Activated T-helper 1 cell treated with Interleukin-2 at 50 U/mL for 16 hours (primary cell): ENCODE measurements around the gene IFT74.

Source experiments
- DNase-seq: peaks from one replicate; pipeline ENCODE4 v3.0.0-alpha.2; 2020; ENCODE audit warnings: low read depth

Gene IFT74

DNA sequence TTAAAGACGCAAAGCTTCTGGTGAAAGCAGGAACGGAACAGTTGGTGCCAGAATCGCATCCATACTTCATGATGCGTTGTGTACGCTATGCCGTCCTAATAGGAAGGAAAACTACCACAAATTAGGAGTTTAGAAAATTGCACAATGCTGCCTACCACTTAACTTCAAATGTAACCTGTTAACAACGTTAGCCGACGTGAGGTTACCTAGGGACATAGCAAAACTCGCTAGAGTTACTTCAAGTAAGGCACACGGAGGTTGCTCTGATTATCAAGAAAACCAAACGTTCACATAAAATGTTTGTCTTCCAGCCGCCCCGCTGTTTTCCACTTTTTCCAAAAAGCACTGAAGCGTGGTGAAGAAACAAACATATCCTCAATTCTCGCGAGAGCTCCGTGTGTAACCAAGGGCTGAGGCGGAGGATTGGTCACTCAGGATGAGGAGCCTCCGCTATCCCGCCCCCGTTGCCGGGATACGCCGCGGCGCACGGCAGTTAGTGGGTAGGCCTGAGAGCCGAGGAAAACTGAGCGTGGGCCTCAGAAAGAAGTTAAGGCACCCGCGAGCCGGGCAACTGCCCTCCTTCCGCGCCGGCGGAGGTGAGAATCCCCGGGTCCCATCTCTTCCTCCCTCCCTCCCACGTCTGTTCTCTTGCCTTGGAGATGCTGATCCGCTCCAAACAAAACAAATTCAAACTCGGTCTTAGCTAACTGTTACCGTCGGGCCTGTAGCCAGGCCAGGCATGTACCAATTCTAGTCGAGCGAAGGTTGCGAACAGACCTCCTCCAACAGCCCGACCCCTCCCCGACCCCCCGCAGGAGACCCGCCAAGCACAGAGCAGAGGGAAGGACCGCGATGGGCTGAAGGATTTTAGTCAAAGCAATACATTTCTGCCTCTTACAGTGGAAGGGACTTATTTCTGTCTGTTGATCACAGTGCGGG is at the start of gene IFT74:
IFT74 (plus strand) TSS at position 492 of the 939 bp plus-strand sequence. CDS start 5,556 bp downstream, outside the sequence.
- peak; percentile 88 for DNase-seq

DNA sequence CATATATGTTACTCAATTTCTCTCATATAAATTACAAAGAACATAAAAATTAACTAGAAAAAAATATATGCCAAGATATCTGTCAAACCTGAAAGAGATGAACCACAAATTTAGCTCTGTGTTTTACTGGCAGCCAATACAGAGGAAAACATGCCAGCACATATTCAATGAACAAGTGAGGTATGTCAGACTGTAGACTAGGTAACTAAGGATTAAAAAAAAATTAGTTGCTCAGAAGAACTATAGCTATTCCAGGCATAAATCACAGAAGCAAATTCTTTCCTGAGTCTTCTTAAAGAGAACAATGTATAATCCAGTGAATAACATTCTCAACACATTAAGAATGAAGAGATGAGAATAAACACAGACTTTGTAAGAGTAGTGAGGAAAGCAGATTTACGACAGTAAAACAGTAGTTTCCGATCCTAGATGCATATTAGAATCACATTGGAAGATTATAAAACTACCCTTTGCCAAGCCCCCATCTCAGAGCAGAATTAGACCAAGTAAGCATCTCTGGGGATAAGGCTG is 43.0 kb upstream of the IFT74 start:
- no peak for DNase-seq

DNA sequence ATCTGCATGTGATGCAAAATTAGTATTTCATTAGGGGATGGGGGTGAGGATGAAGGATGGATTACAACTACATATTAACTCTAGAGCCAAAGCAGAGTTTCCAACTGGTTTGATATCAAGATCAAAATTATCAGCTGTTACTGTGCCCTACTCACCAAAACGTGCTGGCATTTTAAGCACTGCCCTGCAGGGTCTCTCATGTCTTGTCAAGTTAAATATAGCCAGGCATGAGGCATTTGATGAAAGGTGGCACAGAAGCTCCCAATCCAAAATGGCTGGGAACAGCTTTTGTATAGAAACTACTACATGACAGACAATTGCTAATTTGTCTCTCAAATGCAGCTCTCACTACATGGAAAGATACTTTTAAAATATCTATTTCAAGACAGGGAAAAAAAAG is 36.5 kb upstream of the IFT74 start:
- DNase-seq = no peak

DNA sequence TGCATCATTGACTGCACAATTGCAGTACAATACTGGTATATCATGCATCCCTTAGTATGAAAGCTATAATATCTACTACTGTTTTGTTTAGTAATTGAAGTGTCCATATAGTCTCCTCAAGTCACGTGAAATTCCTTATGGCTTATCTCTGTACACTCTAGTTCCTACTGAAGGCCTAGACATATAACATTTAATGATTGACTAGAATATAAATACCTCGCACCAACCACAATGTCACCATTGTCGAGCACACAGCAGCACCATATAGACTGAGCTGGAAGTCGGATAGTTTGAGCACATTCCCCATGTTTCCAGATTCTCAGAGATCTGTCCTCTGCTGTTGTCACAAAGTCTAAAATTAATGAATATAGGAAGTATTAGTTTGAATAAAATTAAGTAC is 30.6 kb upstream of the IFT74 start:
- DNase-seq = no peak

DNA sequence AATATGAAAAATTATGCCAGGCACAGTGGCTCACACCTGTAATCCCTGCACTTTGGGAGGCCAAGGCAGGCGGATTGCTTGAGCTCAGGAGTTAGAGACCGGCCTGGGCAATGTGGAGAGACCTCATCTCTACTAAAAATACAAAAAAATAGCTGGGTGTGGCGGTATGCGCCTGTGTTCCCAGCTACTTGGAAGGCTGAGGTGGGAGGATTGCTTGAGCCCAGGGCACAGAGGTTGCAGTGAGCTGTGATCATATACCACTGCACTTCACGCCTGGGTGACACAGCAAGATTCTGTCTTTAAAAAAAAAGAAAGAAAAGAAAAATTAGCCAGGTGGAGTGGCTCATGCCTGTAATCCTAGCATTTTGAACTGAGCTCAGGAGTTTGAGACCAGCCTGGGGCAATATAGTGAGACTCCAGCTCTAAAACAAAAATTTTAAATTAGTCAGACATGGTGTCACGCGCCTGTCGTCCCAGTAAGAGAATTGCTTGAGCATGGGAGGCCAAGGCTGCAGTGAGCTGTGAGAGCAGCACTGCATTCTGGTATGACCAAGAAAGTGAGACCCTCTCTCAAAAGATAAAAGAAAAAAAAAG is 27.2 kb upstream of the IFT74 start:
- no peak for DNase-seq

DNA sequence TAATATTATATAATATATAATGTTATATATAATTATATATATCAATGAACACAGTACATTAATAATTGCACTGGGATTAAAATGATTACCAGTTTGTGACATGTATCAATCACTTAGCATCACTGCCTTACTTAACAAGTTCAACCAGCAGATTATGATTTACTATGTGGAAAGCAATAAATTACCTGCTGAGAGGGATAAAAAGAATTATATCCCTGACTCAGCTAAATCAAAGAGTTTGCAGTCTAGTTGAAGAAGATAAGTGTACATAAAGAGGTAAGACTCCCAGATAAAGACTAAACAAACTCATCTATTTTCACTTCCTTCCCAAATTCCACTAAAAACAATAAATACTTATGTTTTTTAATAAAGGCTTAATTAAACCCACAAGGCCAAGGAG is 20.4 kb upstream of the IFT74 start:
- DNase-seq = no peak

DNA sequence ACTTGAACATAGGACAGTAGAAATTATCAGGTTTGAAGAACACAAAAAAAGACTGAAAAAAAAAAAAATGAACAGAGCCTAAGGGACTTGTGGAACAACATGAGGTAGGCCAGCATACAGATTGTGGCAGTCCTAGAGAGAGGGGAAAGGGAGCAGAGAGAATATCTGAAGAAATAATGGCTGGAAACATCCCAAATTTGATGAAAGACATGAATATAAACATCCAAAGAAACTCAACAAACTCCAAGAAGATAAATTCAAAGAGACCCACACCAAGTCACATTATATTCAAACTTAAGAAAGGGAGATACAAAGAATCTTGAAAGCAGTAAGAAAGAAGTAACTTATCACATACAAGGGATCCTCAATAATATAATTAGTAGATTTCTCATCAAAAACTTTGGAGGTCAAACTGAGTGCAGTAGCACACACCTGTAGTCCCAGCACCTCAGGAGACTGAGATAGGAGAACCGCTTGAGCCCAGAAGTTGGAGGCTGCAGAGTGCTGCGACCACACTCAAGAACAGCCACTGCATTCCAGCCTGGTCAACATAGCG is 18.3 kb upstream of the IFT74 start:
- no peak for DNase-seq

DNA sequence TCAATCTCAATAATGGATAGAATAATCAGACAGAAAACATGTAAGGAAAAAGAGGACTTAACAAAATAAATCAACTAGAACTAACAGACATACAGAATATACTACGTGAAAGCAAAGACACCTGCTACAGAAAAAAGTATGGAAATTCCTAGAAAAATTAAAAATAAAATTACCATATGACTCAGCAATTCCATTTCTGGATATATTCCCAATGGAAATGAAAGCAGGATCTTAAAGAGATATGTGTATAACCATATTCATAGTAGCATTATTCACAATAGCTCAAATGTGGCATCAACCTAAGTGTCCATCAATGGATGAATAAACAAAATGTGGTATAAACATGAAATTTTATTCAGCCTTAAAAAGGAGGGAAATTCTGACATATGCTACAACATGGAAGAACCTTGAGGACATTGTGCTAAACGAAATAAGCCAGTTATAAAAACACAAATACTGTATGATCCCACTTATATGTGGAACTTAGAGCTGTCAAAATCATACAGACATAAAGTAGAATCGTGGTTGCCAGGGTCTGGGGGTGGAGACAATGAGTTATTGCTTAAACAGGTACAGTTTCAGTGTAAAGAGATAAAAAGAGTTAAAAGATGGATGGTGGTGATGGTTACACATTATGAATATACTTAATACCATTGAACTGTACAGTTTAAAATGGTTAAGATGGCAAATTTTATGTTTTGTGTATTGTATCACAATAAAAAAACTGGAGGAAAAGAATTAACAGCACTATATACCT is 16.1 kb upstream of the IFT74 start:
- no peak for DNase-seq

DNA sequence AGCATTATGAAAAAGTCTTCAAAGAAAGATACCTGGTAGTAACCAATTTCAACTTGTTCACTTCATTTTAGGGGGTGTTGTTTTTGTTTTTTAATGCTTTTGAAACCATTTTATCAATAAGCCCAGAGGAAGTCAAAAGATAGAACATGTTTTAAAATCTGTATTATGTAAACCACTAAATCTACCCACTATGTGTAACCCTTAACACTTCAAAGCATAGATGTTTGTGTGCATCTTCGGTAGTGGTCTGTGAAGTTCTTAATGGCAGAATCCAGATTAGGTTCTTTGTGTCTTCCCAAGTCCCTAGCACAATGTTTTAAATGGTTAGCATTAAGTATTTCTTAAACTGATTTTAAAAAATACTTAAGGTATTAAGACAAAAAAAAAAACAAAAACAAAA is 15.4 kb upstream of the IFT74 start:
- DNase-seq = no peak

DNA sequence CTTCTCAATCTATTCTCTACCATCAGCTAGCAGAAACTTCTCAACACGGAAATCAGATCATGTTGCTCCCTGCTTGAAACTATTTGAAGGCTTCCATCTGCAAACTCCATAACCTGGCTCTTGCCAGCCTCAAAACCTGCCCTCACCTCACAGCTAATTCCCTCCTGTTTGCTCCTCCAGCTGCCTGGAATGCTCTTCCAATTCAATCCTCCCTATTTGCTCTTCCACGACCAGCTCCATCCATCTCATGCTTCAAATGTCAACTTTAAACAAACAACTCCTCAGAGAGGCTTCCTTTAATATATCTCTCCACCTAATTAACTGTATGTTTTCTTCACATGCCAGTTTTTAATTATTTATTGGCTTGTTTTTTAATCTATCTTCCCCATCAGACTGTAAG is 10.6 kb upstream of the IFT74 start:
- DNase-seq = no peak

DNA sequence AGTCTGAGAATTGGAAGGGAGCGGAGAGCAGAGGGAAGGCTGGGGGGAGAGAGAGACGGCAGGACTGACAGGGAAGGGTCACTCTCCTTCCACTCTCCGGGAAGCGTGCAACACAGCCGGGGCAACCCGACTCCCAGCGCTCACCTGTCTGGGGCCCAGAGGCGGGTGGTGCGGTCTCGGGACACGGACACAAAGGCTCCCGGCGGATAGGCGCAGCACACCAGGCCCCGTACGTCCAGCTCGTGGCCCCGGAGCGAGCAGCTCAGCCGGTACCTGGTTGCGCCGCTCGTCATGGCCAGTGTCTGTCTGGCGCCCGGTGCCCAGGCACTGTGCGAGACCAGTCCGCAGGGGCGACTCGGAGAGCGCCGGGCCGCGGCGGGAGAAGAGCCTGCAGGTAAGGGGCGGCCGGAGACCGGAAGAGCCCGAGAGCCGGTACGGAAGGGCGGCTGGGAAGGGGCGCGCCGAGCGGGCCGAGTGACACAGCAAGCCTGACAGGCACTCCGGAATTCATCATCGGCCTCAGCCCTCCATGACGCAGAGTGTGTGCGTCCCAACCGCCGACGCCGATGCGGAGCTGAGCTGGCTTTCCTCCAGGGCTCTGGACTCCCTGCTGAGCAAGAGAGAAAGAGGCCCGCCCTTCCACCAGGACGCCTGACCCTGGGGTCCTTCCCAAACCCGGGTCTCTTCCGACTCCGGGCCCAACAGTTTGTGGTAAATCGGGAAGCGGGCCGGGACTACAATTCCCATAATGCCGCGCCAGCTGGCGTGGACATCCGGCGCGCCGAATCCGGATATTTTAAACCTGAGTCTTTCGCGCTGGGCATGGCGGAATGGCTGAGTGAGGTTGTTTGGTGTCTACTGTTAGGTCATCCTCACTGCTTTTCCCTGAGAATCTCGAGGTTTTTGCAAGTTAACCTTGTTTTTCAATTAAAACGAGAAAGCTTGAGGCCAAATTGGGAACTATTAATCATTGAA is 9.2 kb upstream of the IFT74 start, which contains the start of gene PLAA:
PLAA (minus strand) TSS at position 490 of the 975 bp plus-strand sequence; CDS start at position 293, 197 bp downstream.
- peak; percentile 68 for DNase-seq

DNA sequence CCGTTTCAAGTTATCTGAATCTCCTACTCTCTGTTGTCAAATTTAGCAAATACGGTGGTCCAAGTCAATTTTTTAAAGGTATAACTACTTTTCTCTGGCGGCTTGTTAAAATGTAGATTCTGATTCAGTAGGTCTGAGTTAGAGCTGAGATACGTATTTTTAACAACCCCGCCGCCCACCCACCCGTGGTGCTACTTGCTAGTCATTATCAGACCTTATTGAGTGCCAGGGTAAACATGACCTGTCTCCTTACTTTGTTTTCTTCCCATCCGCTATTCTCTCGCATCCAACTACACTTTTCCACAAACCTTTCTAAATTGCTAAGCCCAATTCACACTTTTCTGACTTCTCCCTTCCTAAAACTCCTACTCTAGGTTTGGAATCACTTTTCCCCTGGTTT is 8.5 kb upstream of the IFT74 start:
- no peak for DNase-seq

DNA sequence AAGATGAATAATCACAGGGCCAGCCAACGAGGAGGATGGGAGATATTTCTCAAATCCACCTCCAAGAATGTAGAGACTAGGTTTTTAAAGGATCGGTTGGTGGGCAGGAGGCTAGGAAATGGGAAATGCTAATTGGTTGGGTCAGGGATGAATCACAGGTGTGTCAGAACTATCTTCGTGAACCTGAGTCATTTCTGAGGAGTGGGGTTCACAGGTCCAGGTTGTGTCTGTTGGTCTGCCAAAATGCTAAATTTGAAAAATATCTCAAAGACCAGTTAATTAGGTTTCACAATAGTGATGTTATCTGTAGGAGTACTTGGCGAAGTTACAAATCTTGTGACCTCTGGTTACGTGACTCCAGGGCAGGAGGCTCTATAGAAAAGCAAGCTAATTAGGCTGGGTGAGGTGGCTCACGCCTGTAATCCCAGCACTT is 6.6 kb upstream of the IFT74 start:
- no peak for DNase-seq

DNA sequence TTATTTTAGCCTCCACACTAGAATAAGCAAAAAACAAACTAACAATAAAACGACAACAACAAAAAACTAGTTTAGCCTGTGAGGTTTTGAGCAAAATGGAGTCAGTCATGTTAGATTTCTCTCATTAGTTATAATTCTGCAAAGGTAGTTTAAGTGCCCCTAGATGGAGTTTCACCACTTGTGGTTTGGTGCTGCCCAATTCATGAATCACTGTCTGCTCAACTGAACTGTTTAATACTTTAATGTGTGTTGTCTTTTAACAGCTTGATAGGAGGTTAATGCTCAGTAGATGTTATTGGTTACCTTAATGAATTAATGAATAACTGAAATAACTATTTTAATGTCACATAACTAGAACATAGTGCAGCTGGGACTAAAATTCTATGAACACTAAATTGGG is 5.7 kb upstream of the IFT74 start:
- DNase-seq = no peak

DNA sequence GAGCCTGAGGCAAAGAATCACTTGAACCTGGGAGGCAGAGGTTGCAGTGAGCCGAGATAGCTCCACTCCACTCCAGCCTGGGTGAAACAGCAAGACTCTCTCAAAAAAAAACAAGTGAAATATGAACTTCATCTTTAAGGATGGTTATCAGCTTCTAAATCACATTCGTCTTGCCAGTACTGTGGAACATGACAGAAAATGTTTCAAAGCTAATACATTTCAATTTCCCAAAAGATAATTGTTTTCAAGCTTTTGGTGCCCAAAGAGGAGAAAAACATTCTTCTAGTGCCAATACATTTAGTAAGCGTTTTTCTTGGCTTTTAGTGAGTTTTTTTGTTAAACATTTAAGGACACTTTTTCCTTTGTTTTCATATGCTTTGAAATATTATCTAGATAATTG is 4.4 kb upstream of the IFT74 start:
- no peak for DNase-seq

DNA sequence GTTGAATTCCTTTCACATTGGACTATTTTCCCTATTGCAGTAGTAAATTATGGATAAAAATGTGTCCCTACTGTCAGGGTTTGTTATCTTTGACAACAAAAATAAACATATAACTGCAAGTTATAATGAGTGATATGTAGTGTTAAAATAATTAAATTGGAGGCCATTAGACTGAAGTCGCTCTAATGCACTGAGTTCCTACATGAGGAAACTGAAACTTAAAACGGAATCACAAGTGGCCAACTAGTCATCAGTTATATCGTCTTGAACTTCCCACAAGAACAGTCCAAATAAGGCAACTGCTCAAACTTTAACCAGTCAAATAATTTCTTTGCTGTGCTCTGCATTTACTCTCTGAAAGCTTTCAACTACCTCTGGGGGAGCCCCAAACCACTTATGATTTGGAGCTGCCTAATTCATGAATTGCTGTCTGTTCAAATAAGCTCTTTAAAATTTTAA is 2.1 kb upstream of the IFT74 start:
- DNase-seq = no peak

DNA sequence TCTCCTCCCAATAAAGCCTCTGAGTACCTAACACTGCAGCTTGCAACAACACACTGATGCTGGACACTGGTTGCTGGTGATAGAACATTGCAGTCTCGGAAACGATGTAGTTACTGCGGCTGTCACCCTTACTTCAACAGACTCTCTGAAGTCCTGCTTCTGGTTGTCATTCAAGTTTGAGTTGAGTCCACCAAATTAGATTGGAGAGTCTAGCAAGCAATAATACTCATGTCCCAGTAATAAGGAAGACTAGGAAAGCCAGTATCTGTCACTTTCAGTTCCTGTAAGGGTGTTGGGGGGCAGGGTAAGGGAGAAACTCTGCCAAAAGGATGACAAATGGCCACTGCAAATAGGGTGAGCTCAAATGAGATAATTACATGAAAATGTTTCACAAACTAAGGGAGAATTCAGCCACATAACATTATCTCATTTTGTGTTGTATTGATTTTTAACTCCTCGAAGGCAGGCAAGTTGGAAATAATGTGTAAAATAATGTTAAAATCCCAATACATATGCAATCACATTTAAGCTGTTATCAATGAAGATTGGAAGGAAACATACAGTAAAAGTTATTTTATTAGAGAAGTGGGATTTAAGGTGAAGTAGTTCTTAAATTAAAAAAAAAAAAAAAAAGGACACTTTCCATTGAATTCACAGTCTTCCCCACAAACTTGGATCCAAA is 849 bp upstream of the IFT74 start:
- no peak for DNase-seq

DNA sequence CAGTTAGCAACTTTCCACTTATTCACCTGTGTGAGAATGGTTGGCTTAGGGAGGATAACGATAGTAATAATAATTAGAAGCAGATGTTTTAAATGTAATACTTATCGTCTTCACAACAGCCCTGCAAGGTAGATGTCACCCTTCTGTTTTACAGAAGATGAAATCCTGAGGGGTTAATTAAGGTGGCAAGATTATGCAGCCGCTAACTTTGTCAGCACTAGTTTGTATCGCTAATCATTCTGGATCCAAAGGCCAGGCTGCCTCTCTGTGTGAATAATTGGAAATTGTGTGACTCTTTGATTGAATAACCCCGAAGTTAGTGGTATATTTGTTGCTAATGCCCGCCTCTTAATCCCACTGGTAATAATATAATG is 635 bp downstream of the IFT74 start:
- no peak for DNase-seq

DNA sequence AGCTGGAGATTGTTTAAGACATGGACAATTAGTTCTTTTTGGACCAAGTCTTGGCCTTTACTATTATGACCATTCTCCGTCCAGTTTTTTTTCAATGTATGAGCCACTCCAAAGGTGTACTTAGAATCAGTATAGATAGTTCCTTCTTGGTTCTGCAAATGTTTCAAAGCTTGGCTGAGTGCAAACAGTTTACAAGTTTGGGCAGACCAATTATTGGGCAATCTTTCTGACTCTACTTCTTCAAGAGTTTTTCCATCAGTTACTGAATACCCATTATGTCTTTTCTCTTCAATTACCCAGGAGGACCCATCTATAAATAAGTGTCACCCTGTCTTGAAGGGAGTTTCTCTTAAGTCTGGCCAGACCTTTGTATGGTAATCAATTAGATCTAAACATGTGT is 15.5 kb downstream of the IFT74 start:
- DNase-seq = no peak

DNA sequence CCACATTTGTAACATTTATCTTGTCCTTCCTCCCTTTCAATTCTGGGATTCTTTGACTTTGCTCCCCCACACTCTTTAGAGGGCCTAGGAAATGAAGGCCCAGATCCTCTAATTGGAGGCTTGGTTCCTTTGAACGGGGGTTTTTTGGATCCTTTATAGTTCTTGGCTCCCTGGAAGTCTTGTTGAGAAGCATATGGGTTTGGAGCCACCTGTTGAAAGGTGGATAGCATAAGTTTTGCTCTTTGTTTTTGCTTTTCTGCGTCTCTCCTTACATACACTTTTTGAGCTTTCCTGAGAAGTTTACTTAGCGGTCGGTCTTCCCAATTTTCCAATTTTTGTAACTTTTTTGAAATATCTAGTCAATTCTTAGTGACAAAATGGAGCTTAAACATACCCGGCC is 17.8 kb downstream of the IFT74 start:
- no peak for DNase-seq
